Uterus (tissue), 2 donors: ENCODE results near the gene ARHGAP15.

ENCODE experiments used
- CTCF ChIP-seq, 4 experiments: fragments of 200-600 bp in 2 of 4; fragments of 450-650 bp in 2 of 4; sonication (generic) in 2 of 4; IDR thresholded peaks; one replicate each; pipeline ENCODE4 v1.5.1; 2016 to 2019; ENCODE audit warnings: antibody characterized with exemption in 4 of 4, mild to moderate bottlenecking in 2 of 4, moderate library complexity in 1 of 4
- POLR2A ChIP-seq, 2 donors: fragments of 450-650 bp; IDR thresholded peaks; one replicate each; pipeline ENCODE4 v1.6.1; 2016; ENCODE audit warnings: antibody characterized with exemption in 2 of 2, mild to moderate bottlenecking in 1 of 2, moderate library complexity in 1 of 2

GRCh38 chr2:143192716-143193115 is 63.5 kb downstream of the ARHGAP15 start:
- TF ChIP-seq CTCF (IDR thresholded peaks at IDR 0.05) (no peak), POLR2A (IDR thresholded peaks at IDR 0.05) (no peak)
